CD4-positive, alpha-beta T cell treated with Interleukin-4 for 1 hour (primary cell): ENCODE measurements around the gene ADARB2.
"Not testable (repeated sequence)": the region's sequence is repeated elsewhere in the genome, so short reads cannot be mapped to it uniquely, and the experiment has no call there.

ENCODE experiments used
- DNase-seq, 2 donors: peaks; one replicate each; pipeline ENCODE4 v3.0.0-alpha.2; 2020 to 2022

ADARB2 gene

DNA sequence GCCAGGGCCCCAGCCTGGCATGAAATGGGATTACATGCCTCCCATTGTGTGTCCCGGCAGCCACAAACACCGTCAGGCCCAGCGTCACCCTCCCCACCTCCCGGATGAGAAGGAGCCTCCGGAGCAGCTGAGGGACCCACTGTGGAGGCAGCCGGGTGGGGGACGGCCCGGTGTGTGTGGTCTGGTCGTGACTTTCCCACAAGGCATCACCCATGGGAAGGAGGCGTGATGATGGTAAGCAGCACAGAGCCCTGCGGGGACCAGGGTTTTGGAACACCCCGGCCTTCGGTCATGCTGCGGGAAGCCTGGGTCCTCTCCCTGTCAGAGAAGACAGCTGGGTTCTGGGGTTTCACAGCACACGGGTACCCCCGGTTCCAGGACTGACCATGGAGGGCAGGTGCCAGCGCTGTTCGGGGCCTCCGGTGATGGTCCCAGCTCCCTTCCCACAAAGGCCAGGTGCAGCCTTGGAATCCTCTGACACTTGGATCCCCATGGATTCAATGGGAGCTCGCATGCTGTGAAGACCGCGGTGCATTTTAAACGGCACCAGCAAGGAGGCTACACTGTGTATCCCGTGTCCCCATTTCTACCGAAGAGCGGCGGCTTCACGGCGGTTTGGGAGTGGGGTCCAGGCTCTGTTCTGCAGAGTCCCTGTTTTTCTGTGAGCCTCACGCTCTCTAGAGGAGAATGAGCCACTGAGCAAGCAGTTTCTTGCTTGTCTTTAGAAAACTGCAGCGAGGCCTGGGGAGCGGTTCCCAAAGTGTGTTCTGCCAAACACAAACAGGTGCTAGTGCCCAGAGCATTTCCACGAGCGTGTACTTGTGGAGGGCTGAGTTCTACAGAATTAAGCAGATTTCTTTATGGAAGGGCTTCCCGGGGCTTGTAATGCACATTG, 336.0 kb downstream of the ADARB2 start:
- DNase-seq, result no peak

DNA sequence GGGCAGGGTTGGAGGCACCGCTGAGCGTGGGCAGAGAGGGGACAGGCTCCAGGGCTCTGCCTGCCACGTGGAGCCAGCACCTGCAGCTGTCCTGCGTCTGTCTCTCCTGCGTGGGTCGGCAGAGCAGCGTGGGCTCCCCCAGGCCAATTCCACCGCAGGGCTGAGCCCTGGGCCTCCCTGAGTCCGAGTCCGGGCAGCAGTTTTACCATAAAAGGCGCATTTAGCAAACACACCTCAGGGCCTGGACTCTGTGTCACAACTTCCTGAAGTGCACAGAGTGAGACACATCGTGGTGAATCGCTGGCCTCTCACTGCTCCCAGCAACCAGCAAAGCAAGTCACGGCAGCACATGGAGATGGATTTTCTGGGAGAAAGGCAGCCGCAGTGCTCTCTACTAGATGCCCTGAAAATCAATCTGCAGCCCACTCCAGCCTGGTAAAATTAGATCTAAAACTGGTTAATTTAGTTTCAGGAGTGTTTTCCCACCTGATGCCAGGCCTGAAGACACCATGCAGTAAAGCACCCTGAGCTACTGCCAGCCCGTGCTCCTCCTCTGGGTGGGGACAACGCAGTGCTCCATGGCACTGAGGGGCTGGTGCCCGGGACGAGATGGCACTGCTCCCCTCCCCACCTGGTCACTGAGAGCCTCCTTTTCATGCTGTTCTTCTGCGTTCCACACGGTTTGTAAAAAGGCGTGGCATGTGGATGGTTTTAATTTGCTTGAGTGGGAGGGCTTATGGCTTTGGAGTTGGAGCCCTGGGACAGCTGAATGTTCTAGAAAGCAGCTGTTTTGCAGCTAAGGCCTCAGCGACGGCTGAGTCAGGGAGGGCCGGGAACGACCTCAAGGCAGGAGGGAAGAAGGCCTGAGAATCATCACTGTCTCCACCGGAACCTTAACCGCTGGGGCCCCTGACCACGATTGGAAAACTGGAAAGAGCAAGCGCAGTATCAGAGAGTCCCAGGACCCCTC, 336.9 kb downstream of the ADARB2 start:
- no peak for DNase-seq

DNA sequence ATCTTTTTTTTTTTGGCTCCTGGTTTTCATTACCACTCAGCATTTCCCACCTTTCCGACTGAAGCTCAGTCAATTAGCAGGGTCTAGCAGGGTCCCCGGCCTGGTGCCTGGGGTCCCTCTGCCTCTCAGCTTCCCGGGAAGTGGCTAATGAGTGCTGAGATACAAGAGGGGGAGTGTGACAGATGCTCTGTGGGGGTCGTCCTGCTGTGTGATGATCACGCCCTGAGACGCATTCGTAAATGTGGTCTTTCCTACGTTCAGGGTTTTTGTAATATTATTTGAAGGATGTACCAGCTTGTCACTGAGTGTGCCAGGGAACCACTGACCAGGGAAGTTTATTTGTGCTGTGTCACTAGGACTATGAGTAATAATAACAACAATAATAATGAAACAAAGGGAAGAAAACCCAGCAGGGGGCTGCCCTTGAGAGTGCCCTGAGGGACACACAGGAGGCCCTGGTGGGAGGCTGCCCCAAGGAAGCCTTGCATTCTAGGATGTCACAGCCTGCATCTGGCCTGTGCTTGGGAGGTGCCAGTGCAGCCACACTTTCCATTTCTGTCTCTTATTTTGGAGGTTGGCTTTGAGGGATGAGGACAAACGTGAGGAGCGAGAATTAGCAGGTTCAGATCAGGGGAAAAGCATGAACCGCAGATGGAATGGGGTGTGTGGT, 337.8 kb downstream of the ADARB2 start:
- DNase-seq, result no peak

DNA sequence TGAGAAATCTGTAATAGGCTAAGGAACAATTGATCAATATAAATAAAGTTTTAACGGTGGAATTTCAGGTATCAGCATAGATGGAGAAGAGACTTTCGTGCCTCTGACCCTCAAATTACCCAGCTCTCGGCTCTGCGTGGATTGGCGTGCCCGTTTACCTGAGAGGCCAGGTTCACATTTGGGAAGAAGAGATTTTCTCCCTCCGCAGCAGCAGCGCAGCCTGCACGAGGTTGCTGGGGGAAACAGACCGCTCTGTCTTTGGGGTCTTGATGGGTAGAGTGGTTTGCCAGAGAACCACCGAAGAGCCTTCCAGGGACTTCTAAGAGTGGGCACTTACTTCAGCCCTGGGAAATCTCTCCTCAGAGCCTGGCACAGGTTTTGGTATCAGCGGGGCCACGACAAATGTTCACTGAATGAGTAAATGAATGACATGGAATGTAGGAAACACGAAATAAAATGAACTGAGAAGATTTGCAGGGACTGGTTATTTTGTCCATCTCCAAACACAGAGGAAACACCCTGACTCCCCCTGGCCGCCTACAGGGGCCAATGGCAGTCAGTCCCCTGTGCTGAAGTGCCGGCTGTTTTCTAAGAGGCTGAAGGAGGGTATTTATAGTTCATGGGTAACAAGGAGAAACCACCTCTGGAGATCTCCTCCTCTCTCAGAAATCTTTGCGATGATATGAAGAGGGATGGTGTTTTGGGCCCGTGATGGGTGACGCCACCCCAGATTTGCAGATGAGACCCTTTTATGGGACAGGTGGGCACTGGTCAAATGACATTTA, 338.5 kb downstream of the ADARB2 start:
- no peak for DNase-seq

DNA sequence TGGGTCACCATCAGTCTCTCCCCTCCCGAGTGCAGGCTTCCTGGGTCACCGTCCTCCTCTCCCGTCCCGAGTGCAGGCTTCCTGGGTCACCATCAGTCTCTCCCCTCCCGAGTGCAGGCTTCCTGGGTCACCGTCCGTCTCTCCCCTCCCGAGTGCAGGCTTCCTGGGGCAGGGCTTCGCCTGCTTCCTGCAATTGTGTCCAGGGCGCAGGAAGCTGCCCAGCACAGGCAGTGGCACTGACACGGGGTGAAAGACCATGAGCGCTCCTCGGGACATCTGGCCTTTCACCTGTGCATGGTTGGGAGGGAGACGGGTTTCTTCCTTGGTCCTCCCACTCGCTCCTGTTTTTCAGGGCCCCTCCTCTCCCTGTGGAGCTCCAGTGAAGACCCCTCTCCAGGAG, 339.2 kb downstream of the ADARB2 start:
- not testable (repeated sequence) for DNase-seq

DNA sequence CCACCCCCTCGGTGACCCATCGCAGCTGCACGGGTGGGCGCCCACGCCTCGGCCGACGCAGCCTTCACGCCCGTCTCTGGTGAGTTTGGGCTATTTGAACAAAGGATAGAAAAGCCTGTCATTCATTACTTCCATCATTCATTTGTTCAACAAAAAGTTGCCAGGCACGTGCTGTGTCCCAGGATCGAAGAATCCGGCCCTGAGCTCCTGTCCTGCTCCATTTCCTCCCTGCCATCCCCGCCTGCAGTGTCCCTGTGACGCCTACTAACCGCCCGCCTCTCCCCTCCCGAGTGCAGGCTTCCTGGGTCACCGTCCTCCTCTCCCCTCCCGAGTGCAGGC, 341.1 kb downstream of the ADARB2 start:
- no peak for DNase-seq

DNA sequence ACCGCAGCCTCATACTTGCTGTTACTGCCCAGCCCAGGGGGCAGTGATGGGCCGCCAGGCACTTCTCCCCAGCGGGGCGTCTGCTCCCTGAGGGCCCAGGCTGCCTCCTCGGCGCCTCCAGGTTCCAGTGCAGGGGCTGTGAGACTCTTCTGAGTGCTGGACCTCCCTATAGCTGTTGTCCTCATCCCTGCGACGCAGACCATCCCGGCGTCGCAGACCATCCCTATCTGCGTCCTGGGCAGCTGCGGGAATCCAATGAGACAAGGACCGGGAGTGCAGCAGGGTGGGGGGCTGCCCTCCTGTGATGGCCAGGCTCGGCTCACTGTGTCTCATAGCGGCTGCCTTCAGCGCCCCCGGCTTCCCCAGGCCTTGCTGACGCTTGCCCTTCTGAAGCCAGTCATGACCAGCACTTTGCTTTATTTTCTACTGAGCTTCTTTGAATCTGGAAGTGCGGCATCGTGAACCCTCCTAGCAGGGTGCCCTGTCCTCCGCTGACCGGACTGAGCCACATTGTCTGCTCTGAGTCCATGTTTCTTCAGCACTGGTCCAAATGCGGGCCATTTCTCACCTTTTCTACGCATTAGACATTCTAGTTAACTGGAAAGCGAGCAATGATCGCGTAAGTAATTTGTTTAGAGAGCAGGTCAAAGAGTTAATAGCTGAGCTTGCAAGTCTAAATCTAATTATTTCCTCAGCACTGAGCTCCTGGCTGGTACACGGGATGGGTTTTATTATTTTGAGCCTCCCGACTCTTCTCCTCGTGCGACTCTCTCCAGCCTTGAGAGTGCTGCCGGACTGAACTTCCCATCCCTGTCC, 341.6 kb downstream of the ADARB2 start:
- no peak for DNase-seq

DNA sequence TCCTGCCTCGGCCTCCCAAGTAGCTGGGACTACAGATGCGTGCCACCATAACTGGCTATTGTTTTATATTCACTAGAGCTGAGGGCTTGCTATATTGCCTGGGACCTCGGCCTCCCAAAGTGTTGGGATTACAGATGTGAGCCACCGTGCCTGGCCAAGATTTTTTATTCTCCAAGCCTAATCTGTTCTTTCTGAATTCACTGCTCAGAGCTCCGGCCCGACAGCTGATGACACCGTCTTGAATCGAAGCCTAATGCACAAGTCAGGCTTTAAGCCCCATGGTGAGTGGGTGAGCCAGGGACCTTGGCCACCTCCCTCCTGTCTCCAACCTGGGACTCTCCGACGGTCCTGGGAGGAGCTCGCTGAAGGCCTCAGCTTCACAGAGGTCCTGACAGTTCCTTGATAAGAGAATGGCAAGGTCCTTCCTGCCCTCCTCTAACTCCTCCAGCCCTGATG, 342.3 kb downstream of the ADARB2 start:
- no peak for DNase-seq

DNA sequence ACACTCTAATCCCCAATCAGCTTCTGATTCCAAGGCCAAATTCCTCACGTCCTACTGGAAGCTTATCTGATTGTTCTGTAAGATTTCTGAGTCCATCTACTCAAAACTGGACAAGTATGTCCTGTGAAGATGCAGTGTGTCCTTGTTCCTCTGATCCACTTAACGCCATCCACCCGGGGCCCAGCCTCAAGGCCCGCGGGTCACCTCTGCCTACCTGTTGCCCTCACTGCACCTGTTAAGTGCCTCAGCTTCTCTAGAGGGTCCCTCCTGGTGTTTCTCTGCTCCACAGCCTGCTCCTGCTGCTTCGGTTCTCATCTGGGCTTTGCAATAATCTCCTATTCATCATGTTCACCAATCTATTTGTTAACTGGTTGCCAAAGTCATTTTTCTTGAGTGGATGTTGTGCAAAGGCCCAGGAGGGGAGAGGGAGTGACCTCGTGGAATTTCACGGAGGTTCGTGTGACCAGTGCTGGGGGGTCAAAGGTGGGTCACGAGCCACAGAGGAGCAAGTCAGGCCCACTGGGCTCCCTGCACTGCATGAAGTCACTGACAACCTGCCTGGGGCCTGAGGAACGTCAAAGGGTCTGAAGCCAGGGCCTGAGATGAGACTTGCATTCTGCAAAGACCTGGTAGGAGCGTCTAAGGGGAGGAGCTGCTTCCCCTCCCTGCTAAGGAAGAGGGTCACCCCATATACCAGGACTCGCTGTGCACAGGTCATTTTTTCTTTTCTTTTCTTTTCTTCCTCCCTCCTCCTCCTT, 343.0 kb downstream of the ADARB2 start:
- no peak for DNase-seq

DNA sequence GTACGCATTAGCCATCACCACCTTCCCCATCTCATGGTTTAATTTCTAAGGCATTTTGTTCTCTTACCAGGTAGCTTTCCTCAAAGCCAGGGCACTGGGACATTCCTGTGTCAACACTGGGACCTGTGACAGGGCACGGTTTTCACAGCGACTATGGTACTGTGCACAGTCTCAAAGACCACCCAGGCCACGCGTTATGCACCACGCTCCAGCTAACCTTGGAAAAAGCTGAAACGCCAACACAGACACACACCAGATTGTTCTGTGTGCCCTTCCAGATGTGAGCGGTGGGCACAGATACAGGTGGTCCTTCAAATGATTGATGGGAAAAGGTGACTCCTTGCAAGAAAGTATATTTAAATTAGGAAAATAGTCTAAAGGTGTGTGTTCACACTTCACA, 343.8 kb downstream of the ADARB2 start:
- no peak for DNase-seq

DNA sequence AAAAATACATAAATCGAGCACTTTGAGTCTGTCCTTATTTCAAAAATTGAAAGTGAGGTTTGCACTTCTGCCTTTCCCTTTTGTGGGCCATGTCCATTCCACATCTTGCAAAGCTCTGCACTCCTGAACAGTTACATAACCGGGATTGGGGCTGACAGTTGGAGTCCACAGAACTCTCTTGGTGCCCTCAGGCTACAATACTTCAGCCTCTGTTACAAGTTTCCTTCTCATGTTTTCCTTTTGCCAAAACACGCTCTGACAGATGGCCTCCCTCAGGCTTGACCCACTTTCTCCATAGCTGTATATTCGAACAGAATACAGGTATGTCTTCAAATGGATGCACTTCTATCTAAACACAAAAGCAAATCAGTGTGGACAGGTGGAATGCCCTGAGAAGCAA, 345.2 kb downstream of the ADARB2 start:
- no peak for DNase-seq

DNA sequence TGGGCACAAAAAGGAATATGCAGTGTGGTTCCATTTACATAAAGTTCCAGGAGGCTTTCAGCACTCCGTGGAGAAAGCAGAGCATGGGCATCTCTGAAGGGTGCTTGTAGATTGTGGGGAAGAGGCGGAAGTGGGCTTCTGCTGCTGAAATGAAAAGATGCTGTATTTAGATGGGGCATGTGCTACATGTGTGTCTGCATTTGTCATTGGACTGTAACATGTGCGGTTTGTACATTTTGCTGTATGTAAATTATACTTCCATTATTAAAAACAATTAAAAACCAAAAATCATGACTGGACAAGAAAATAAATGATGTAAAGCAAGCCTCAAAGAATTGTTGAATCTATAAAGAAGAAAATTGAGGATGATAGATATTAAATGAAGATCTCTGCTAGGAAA, 347.1 kb downstream of the ADARB2 start:
- DNase-seq, result no peak

DNA sequence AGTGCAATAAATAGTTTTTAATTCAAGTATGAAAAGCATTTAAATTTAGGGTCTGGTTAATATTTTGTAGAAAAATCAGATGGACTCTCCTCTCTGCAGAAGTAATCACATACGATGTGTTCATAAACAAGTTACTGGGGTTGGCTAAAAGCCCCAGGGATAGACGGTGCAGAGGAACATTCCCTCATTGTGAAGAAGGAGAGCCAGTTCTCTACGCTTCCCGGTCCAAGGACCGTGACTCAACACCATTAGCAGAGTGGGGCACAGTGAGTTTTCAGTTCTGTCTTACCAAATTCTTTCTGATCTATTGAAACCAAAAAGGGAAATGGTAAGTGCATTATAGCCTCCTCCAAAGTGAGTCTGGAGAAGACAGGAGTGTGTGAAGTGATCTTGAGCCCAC, 353.3 kb downstream of the ADARB2 start:
- no peak for DNase-seq

DNA sequence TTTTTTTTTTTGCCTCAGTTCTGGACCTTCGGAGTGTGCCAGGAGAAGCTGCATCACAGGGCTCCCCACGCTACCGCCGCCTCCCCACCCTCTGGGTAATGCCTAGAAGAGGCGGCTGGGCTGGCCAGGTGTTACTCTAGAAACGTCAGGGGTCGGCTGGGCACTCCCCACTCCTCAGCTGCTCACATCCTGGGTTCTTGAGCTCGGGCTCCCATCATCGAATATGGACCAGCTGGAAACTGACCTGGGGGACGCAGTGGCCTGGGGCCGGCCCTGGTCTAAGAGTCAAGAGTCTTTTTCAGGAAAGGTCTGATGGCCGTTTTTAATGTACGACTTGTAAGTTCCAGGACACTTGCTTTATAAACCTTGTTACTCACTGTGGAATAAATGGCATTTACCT, 354.6 kb downstream of the ADARB2 start:
- no peak for DNase-seq

DNA sequence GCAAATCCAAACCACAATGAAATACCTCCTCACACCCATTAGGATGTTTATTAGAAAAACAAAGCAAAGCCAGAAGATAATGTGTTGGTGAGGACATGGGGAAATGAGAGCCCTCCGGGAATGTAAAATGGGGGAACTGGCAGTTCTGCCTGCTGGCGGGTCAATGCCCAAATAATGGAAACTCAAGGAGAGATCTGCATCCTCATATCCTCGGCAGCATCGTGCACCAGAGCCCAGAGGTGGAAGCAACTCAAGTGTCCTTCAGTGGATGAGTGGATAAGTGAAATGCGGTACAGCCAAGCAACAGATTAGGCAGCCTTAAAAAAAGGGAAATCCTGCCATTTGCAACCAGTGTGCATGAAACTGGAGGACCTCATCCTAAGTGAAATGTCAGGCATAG, 356.0 kb downstream of the ADARB2 start:
- no peak for DNase-seq

DNA sequence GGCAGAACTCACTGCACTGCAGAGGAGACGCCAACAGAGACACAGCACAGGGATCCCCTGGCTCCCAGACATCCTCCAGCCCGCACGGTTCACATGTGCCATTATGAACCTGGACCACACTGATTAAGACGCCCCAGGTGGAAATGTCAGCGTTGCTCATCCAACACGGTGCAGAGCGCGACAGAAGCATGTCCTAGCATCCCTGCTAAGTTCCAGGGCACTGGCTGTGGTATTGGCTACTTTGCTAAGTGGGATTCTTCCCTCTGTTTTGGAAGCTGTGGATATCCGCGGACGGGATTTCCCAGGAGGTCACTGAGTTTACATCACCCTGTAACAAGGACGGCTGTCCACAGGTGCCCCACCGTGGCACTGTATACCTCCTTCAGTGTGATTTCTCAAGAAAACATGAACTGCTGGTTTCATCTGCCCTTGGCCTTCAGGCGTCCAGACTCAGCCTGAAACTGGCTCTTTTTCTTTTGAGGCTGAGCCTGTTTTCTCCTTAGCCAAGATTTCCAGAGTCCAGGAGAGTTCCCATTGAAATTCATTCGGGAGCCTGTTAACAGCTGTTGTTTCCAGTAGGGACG, 357.1 kb downstream of the ADARB2 start:
- no peak for DNase-seq

DNA sequence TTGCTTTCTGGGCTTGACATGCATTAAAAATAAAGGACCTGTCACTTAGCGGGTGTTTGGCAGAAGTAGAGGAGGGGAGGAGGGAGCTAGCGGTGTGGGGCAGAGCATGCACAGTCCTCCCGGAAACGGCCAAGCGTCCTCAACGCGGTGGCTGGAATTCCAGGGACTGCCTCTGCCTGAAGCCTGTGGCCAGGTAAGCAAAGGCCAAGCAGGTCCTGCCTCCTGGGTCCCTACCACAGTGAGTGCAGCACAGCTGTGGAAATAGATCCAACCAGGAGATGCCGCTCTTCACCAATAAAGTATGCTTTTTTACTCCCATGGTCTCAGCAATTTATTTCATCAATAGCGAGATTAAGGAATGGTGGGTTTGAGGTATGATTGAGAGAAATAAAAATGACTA, 357.7 kb downstream of the ADARB2 start:
- no peak for DNase-seq

DNA sequence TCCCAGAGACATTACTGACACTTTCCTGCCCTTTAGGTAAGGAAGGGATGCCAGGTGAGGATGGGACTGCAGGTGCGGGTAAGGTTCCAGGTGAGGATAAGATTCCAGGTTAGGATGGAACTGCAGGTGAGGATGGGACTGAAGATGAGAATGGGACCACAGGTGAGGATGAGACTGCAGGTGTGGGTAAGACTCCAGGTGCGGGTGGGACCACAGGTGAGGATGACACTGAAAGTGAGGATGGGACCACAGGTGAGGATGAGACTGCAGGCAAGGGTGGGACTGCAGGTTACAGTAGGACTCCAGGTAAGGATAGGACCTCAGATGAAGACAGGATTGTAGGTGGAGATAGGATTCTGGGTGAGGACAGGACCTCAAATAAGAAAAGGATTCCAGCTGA, 358.9 kb downstream of the ADARB2 start:
- no peak for DNase-seq

DNA sequence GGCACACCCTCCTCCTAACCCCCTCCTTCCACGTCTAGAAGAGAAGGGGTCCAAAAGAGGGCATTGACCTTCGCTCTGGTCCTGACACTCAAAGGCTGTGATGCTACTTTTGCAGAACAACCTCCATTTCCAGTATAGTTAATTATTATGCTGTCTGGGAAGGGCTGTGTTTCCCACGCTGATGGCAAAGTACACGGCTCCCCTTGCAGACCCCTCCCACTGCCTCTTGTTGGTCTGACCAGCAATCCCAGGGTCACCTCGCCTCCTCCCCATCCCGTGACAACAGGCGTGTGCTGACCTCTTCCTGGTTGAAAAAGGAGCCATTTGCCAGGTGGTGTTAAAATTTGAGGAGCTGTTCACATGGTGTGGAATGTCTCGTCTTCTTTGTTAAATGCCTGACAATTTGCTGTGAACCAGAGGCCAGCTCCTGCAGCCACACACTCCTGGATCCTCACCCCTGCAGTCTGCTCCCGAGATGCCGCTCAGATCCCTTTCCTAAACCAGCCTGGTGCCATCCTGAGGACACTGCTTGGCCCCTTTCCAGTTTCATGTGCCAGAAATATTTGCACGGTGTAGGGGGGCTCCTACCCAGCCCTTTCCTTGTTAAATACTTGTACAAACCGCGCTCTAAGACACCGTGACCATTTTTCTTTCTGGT, 359.5 kb downstream of the ADARB2 start:
- DNase-seq, result no peak

DNA sequence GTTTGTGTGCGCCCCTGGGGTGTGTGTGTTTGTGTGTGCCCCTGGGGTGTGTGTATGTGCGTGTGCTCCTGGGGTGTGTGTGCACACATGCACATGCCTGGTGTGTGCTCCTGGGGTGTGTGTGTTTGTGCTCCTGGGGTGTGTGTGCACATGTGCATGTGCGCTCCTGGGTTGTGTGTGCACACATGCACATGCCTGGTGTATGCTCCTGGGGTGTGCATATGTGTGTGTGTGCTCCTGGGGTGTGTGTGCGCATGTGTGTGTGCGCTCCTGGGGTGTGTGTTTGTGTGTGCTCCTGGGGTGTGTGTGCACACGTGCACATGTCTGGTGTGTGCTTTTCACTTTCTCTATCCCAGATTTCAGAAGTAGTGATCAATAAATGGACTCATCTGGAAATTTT, 360.1 kb downstream of the ADARB2 start:
- DNase-seq, result no peak
